Caco-2 (cell line): Measurements from ENCODE around the gene SCLT1. TPM values are rescaled to one million over a fixed set of nuclear protein-coding genes. Genes with fewer than 3 reads are reported as not detected.

Experiments used
- BruUV-seq: library from RNA; stranded (reverse); fragments of 400-500 nt; replicated peaks from 2 replicates; lab custom pipeline; 2021; lab: Mats Ljungman, UMichigan
- CTCF ChIA-PET: fragments of 300-600 bp; sonication (Branson Sonifier 250); formaldehyde crosslinking; loops from one replicate; lab custom pipeline; 2022; ENCODE audit warnings: antibody characterized with exemption; lab: Charles Lee
- POLR2A ChIA-PET: fragments of 300-600 bp; sonication (Branson Sonifier 250); formaldehyde crosslinking; loops from one replicate; lab custom pipeline; 2022; ENCODE audit warnings: antibody characterized with exemption; lab: Charles Lee
- DNase-seq, 2 experiments: peaks; one replicate each; pipeline versions ENCODE4 v3.0.0 to v3.0.0-alpha.2; 2020 to 2022
- H3K27me3 ChIP-seq: replicated peaks from 2 replicates; pipeline ENCODE4 v1.6.0; 2011; ENCODE audit warnings: low read length; ENCODE audit not compliant: control insufficient read depth, insufficient read depth
- H3K36me3 ChIP-seq: 2 replicates; pipeline ENCODE4 v1.5.1; 2011; ENCODE audit warnings: low read length; ENCODE audit not compliant: control insufficient read depth, insufficient read depth
- H3K4me1 ChIP-seq: fragments of 250-450 bp; sonication (Bioruptor Pico); 2 replicates; pipeline ENCODE4 v1.5.1; 2020; ENCODE audit warnings: mild to moderate bottlenecking
- H3K4me3 ChIP-seq: 2 replicates; pipeline ENCODE4 v1.5.1; 2011; ENCODE audit warnings: low read depth, mild to moderate bottlenecking, control low read depth, low read length
- H3K9me3 ChIP-seq: fragments of 250-450 bp; sonication (Bioruptor Pico); 2 replicates; pipeline ENCODE4 v1.5.1; 2020; ENCODE audit warnings: mild to moderate bottlenecking, moderate library complexity
- H3K27ac Mint-ChIP-seq: one replicate; pipeline ENCODE4 v1.8.0; 2022; ENCODE audit warnings: mixed read lengths; ENCODE audit not compliant: unreplicated experiment
- H3K27me3 Mint-ChIP-seq: one replicate; pipeline ENCODE4 v1.8.0; 2022; ENCODE audit warnings: mixed read lengths; ENCODE audit not compliant: insufficient read depth, unreplicated experiment
- H3K36me3 Mint-ChIP-seq: one replicate; pipeline ENCODE4 v1.8.0; 2022; ENCODE audit warnings: mild to moderate bottlenecking, mixed read lengths; ENCODE audit not compliant: insufficient read depth, unreplicated experiment
- H3K4me1 Mint-ChIP-seq: one replicate; pipeline ENCODE4 v1.8.0; 2022; ENCODE audit warnings: low read depth, mixed read lengths; ENCODE audit not compliant: unreplicated experiment
- H3K4me3 Mint-ChIP-seq: one replicate; pipeline ENCODE4 v1.8.0; 2022; ENCODE audit warnings: mild to moderate bottlenecking, moderate library complexity, mixed read lengths; ENCODE audit not compliant: unreplicated experiment
- H3K9me3 Mint-ChIP-seq: one replicate; pipeline ENCODE4 v1.8.0; 2022; ENCODE audit warnings: mixed read lengths; ENCODE audit not compliant: unreplicated experiment
- CTCF ChIP-seq, 2 experiments: fragments of 200-600 bp in 1 of 2; IDR thresholded peaks; 1 replicate in 1 of 2; 2 replicates in 1 of 2; pipeline versions ENCODE4 v1.5.1 to v1.8.0; 2011 to 2022; ENCODE audit warnings: antibody characterized with exemption in 1 of 2, control low read depth in 1 of 2, inconsistent platforms in 1 of 2, low read depth in 1 of 2, low read length in 1 of 2, mild to moderate bottlenecking in 1 of 2, moderate library complexity in 1 of 2; ENCODE audit not compliant: insufficient read depth in 1 of 2, severe bottlenecking in 1 of 2, unreplicated experiment in 1 of 2
- intact Hi-C: fragments of 100-400 bp; cut with micrococcal nuclease; formaldehyde crosslinking; loops from one replicate; pipeline ENCODE4 v1.10.0; 2022; ENCODE audit not compliant: unreplicated experiment
- total RNA-seq: library from RNA; stranded (reverse); gene quantifications from 2 replicates; pipeline ENCODE4 v1.2.3, GENCODE V29; 2022

The SCLT1 gene
- total RNA-seq, 1 experiment from 2014 or later: 9.3 TPM

- H3K4me1 ChIP-seq: no peaks in the 10 kb centered on the region
- TF ChIP-seq CTCF (IDR thresholded peaks at IDR 0.05; ENCODE audit: insufficient read depth in 1 of 2, low read depth in 1 of 2, low read length in 1 of 2, severe bottlenecking in 1 of 2, unreplicated experiment in 1 of 2): no peak
- no peaks in the 10 kb centered on the region for H3K36me3 Mint-ChIP-seq
- H3K27me3 Mint-ChIP-seq: no peaks in the 10 kb centered on the region
- no peaks in the 10 kb centered on the region for H3K9me3 ChIP-seq
- H3K9me3 Mint-ChIP-seq: no peaks in the 10 kb centered on the region
- no peaks in the 10 kb centered on the region for H3K27me3 ChIP-seq
- POLR2A ChIA-PET: no interaction called here
- DNase-seq: no peak
- no peaks in the 10 kb centered on the region for H3K4me1 Mint-ChIP-seq
- H3K4me3 Mint-ChIP-seq: no peak overlapping the region
- H3K4me3 ChIP-seq: no peak overlapping the region
- BruUV-seq: no TSS peak
- no peak overlapping the region for H3K27ac Mint-ChIP-seq
- intact Hi-C loops: no loop called here
- H3K36me3 ChIP-seq: no peaks in the 10 kb centered on the region
- CTCF ChIA-PET: no interaction called here
These were observed 52.9 kb downstream of the SCLT1 start for GRCh38 chr4:129040471-129040870.

GRCh38 chr4:129037093-129037492 lies 56.2 kb downstream of the SCLT1 start:
- no peak for DNase-seq
- H3K27me3 ChIP-seq: no peaks in the 10 kb centered on the region
- no peaks in the 10 kb centered on the region for H3K36me3 Mint-ChIP-seq
- intact Hi-C loops: no loop called here
- no peaks in the 10 kb centered on the region for H3K9me3 Mint-ChIP-seq
- no peak overlapping the region for H3K4me3 ChIP-seq
- TF ChIP-seq CTCF (IDR thresholded peaks at IDR 0.05; ENCODE audit: insufficient read depth in 1 of 2, low read depth in 1 of 2, low read length in 1 of 2, severe bottlenecking in 1 of 2, unreplicated experiment in 1 of 2): no peak
- ChIA-PET CTCF (no interaction called here), POLR2A (no interaction called here)
- no peak overlapping the region for H3K27ac Mint-ChIP-seq
- H3K9me3 ChIP-seq: no peaks in the 10 kb centered on the region
- no peaks in the 10 kb centered on the region for H3K36me3 ChIP-seq
- BruUV-seq: no TSS peak
- H3K4me3 Mint-ChIP-seq: no peak overlapping the region
- peaks cover 3% of the 10 kb centered on the region; the same call in 1 of the 2 replicates for H3K4me1 ChIP-seq
- H3K4me1 Mint-ChIP-seq: no peaks in the 10 kb centered on the region
- no peaks in the 10 kb centered on the region for H3K27me3 Mint-ChIP-seq

- H3K4me1 Mint-ChIP-seq: no peaks in the 10 kb centered on the region
- no peaks in the 10 kb centered on the region for H3K4me1 ChIP-seq
- H3K4me3 ChIP-seq: no peak overlapping the region
- no peaks in the 10 kb centered on the region for H3K9me3 ChIP-seq
- no peak for TF ChIP-seq CTCF (IDR thresholded peaks at IDR 0.05; ENCODE audit: insufficient read depth in 1 of 2, low read depth in 1 of 2, low read length in 1 of 2, severe bottlenecking in 1 of 2, unreplicated experiment in 1 of 2)
- POLR2A ChIA-PET: no interaction called here
- H3K9me3 Mint-ChIP-seq: peaks cover 37% of the 10 kb centered on the region
- no TSS peak for BruUV-seq
- no peaks in the 10 kb centered on the region for H3K36me3 ChIP-seq
- H3K27me3 Mint-ChIP-seq: no peaks in the 10 kb centered on the region
- intact Hi-C loops: no loop called here
- no peak overlapping the region for H3K4me3 Mint-ChIP-seq
- H3K27me3 ChIP-seq: no peaks in the 10 kb centered on the region
- CTCF ChIA-PET: no interaction called here
- no peak for DNase-seq
- H3K27ac Mint-ChIP-seq: no peak overlapping the region
- no peaks in the 10 kb centered on the region for H3K36me3 Mint-ChIP-seq
These were observed 78.5 kb downstream of the SCLT1 start for GRCh38 chr4:129014566-129015509.
